A549 (cell line): ENCODE measurements around the gene KRT79.

Source experiments
- CTCF ChIP-seq: fragments of >200 bp; sonication (Bioruptor Twin); formaldehyde crosslinking; IDR thresholded peaks from 3 replicates; pipeline ENCODE4 v1.5.1; 2016
- ELK1 ChIP-seq: fragments of 150-350 bp; IDR thresholded peaks from 2 replicates; pipeline ENCODE4 v1.6.1; 2014; ENCODE audit warnings: low read depth, mild to moderate bottlenecking, low read length
- EP300 ChIP-seq, 2 experiments: fragments of >200 bp; sonication (Bioruptor Twin); formaldehyde crosslinking; IDR thresholded peaks; 2 replicates in 1 of 2; 3 replicates in 1 of 2; pipeline ENCODE4 v1.6.1; 2016 to 2017
- HMGXB4 ChIP-seq: fragments of 250-450 bp; sonication (Bioruptor Pico); IDR thresholded peaks from 2 replicates; pipeline ENCODE4 v1.5.0; 2021; ENCODE audit warnings: mild to moderate bottlenecking, moderate library complexity, borderline replicate concordance
- MAX ChIP-seq: IDR thresholded peaks from 2 replicates; pipeline ENCODE4 v1.6.1; 2012
- PHF8 ChIP-seq: fragments of 200-600 bp; sonication (generic); IDR thresholded peaks from 2 replicates; pipeline ENCODE4 v1.6.1; 2016; ENCODE audit warnings: low read depth, mild to moderate bottlenecking, antibody characterized with exemption, moderate library complexity, borderline replicate concordance
- RARB ChIP-seq: fragments of 250-450 bp; sonication (Bioruptor Pico); IDR thresholded peaks from 2 replicates; pipeline ENCODE4 v1.8.0; 2021; ENCODE audit warnings: mild to moderate bottlenecking, moderate library complexity
- RFX5 ChIP-seq: fragments of 450-650 bp; IDR thresholded peaks from 2 replicates; pipeline ENCODE4 v1.7.1; 2014; ENCODE audit warnings: antibody characterized with exemption, mild to moderate bottlenecking, moderate library complexity

- TF ChIP-seq PHF8 (no peak), CTCF (no peak), MAX (no peak), RARB (CRISPR knock-in tag) (no peak), EP300 (IDR thresholded peaks at IDR 0.05) (no peak), ELK1 (no peak), RFX5 (no peak), HMGXB4 (CRISPR knock-in tag) (no peak)
Observed at GRCh38 chr12:52790427-52791270, 43.5 kb downstream of the KRT79 start.
